GM21825 (cell line): ENCODE data around the gene IKZF3.
A peak's percentile ranks its signal among the peaks of the same experiment; 100 is the strongest.
"Not testable (repeated sequence)": the region's sequence is repeated elsewhere in the genome, so short reads cannot be mapped to it uniquely, and the experiment has no call there.

Experiments
- ATAC-seq: cut with Tn5 transposase; IDR thresholded peaks from one replicate; pipeline ENCODE4 v1.9.1; 2021; ENCODE audit warnings: mild to moderate bottlenecking, moderate library complexity; ENCODE audit not compliant: unreplicated experiment

IKZF3 gene

GRCh38 chr17:39782481-39782880 lies 81.6 kb downstream of the IKZF3 start:
- ATAC-seq = no peak

GRCh38 chr17:39781861-39782213 lies 82.3 kb downstream of the IKZF3 start:
- no peak for ATAC-seq

DNA sequence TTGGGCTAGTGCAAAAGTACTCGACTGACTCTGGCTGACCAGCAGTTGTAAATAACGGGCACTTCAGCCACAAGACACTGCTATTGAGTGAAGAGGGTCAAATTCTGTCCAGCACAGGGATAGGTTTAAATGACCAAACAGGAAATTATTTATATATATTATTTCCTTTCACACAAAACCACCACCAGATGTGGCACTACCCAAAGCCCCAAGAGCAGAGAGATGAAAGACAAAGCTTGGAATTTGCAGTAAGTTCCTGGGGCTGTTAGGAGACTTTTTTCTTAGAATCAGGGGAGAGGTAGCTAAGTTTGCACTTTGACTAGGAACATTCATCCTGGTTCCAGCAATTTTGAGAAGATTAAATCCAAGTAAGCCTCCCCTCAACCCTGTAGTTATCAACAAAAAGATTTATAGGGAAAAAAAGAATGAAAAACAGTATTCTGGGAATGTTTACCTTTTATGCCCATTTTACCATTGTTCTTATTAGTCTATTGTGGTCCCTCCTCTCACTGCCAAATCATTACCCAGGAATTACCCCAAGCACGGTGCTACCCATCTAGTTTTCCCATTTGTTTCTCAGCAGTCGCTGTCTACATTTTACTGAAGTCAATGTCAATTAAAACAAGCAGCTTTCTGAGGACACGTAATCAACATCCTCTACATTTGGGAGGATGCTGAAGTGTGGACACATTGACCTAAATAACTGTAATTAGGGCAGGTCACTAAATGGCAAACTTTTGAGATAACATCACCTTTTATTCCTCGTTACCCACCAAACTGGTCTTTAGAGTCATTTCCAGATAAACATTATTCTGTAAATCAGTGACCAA lies 82.9 kb downstream of the IKZF3 start:
- ATAC-seq = no peak

- ATAC-seq = no peak
Observed at GRCh38 chr17:39777534-39778365, 86.4 kb downstream of the IKZF3 start.

DNA sequence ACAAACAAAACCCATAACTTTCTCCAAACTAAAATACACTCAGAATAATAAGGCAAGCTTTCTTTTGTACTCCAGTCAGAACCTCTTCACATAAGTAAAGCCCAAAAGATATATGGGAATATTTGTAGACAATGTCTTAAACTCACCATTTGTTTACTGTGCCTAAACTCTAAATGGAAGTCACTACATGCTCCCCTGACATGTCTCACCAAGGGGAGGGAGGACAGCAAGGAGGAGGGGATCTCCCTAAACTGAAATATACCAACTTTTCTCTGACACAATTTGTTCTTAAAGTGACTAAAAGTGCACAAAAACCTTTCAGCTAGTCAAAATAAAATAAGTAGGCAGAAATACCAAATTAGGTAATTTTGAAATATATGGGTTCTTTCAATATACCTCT lies 87.9 kb downstream of the IKZF3 start:
- ATAC-seq = no peak

DNA sequence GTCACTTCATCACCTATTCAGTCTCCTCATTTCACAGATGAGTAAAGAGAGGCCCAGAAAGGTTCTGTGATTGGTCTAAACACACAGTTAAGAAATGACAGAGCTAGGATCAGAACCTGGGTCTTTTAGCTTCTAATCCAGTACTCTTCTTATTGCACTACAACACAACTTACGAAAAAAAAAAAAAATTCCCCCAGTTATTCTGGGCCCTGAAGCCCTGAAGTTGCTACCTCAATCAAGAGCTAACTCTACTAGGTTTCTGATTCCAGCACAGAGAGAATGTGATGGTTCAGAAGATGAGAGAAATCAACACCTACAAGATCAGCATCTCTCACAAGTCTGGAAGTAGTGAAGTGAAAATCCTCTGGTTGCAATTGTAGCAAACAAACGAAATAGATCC lies 89.1 kb downstream of the IKZF3 start:
- no peak for ATAC-seq

DNA sequence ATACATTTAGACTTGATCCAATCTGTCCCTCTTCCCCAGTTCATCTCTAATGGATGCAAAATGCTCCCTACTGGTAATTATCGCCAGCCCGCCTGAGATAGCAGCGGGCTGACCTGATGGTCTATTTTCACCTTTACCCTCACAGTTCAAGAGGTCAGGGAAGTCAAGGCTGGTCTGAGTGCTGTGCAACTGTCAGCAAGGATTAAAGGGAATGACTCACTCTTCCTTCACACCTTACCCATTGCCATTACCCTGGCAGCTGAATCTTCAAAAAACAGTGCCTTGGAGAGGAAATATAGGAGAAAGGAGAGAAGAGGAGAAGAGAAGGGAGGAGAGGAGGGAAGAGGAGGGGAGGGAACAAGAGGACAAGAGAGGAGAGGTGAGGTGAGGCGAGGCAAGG lies 90.1 kb downstream of the IKZF3 start:
- no peak for ATAC-seq

DNA sequence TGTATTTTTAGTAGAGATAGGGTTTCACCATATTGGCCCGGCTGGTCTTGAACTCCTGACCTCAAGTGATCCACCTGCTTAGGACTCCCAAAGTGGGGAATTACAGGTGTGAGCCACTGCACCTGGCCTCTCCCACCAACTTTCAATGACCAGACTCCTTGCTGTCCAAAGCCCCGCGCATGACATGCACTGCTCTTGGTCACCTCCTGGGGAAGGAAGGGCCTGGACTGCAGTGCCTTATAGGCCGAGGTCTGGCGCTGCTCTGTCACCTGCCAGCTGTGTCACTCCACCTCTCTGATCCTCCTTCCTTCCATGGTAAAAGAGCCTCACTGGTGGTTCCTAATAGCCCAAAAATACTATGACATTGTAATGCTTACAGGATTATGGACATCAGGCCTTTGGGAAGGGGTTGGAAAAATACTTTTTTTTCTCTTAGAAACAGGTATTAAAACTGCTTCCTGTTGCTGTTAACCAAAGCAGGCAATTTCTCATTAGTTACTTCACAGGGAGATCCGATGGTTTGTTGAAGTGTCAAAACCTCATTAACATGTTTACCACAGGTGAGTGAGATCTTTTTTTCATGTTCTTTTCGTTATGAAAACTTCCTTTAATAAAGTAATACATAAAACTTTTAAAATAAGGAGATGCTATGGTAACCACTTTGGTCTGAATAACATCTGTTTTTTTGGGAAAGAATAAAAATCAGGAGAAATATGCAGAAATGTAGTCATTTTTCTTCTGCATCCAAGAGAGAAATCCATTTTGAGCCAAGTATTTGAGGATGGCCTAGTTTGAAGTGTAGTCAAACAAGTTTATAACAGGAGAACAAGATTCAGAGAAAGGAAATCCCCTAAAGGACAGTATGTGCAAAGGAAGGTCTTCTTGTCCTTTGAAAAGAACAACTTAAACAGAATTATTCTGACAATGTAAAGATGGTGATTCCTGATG lies 90.9 kb downstream of the IKZF3 start:
- no peak for ATAC-seq

DNA sequence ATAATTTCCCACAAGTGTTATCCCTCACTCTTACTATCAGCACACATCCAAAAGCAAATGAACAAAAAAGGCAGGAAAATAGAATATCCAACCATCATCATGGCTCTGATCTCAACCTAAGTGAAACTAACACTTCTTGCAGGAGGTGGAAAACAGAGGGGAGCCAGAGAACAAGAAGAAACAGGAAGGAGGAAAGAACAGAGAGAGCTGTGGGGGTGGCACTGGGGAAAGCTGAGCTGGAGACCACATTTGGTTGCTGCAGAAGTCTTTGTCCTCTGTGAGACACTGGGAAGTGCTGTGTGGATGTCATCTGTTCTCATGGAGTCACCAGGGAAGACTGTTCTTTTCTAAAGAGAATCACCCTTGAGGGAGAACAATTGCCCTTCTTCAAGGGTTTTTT lies 91.7 kb downstream of the IKZF3 start:
- no peak for ATAC-seq

GRCh38 chr17:39769974-39770587 lies 94.0 kb downstream of the IKZF3 start:
- peak; percentile 53 for ATAC-seq

GRCh38 chr17:39767147-39767546 lies 97.0 kb downstream of the IKZF3 start:
- no peak for ATAC-seq

DNA sequence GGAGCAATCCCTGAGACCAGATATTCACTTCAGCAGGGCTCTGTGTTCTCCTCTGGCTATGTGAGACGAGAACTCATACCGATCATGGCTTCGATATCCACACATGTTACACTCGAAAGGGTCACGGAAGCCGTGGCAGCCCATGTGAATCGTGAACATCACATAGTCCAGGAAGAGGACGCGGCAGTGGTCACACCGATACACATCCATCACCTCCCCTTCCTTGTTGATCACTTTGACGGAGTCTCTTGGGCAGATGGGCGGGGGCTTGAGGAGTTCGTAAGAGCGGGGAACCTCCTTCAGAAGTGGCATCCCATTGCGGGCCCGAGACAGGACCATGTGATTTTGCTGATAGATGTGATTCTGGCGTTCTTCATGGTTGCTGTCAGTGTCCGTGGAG lies 98.3 kb downstream of the IKZF3 start:
- no peak for ATAC-seq

- no peak for ATAC-seq
Observed at GRCh38 chr17:39765175-39765574, 98.9 kb downstream of the IKZF3 start.

GRCh38 chr17:39764171-39764570 lies 99.9 kb downstream of the IKZF3 start:
- not testable (repeated sequence) for ATAC-seq

DNA sequence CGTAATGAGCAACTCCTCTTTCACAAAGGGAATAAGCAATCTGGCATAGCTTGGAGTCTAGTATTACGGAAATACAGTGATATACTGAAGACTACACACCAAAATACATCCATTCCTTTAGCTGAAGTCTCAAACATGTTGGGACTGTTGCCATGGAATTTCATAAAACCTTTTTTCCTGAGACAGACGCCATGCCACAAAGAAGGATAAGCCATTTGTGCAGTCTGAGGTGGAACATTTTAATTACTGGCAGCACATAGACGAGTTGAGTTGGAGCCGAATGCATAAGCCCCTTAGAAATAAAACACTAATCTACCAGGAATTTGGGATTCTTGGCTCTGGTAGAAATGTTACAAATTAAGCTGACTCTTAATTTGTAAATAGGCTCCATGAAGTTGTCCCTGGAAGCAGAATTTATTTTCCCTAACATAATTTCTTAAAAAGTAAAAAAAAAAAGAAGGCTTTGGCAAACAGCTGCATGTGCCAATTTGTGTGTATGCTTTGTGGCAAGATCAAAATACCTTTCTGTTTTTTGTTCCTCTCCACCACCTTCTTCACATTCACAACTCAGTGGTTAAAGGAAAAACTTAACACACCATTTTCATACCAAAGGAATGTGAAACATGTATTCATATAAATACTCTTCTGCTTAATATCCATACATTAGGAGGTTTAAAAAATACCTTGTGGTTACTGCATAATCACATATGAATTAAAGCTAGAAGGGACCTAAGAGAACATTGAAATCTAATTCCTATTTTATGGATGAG lies 100.9 kb downstream of the IKZF3 start:
- ATAC-seq = no peak

- no peak for ATAC-seq
Observed at GRCh38 chr17:39761861-39762496, 102.1 kb downstream of the IKZF3 start.

GRCh38 chr17:39759204-39759603 lies 104.9 kb downstream of the IKZF3 start:
- ATAC-seq = no peak

DNA sequence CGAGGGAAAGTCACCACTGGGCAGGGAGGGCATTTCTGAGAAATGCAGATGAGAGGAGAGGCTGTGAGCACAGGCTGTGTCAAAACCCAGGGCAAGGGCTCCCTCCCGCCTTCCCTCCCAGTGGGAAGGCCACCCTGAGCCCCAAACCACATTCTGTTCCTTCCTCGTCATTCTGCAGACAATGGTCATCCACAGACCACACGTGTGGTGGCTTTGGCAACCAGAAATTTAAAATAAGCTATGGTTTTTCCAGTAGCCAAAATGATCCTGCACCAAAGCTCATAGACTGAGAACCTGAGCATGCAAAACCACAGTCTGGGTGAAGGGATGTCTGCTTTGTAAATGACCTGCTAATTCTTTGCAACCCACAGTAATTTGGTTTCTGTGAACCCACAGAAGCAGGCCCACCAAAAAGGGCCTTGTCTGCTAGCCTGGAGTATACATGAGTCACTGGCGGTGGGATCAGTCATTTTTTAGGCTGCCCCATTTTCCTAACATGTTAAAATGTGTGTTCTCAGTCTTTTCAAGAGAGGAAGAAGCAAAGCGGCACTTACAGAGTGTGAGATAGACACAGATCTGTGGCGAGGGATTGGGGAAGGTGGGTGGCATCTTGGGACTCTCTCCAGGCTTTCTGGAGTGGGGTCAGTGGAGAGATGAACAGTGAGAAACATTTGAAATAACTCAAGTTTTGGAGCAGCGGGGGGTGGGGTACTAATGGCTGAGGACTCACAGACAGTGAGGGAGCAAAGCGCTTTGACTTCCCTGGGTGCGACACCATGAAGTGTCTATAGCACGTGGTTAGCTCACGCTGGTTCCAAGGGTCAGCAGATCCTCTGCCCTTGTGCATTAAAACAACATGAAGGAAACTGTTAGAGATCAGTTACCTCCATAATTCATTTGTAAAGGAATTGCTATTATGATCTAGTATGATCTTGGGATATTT lies 105.9 kb downstream of the IKZF3 start:
- no peak for ATAC-seq
